Subcutaneous abdominal adipose tissue (tissue), 5 donors: ENCODE measurements around the gene GSG1.
"Not testable (repeated sequence)": the region's sequence is repeated elsewhere in the genome, so short reads cannot be mapped to it uniquely, and the experiment has no call there.

Experiments used
- H3K27ac ChIP-seq: one replicate; pipeline ENCODE4 v1.7.0; 2013; ENCODE audit warnings: low read depth, mild to moderate bottlenecking, inconsistent platforms, low read length, moderate library complexity
- H3K27me3 ChIP-seq, 5 donors: one replicate each; pipeline ENCODE4 v1.7.0; 2013; ENCODE audit warnings: low read length in 5 of 5, inconsistent platforms in 1 of 5; ENCODE audit not compliant: control insufficient read depth in 5 of 5, insufficient read depth in 4 of 5
- H3K36me3 ChIP-seq, 5 donors: one replicate each; pipeline ENCODE4 v1.7.0; 2013; ENCODE audit warnings: low read length in 5 of 5; ENCODE audit not compliant: control insufficient read depth in 5 of 5, insufficient read depth in 5 of 5
- H3K4me1 ChIP-seq, 5 donors: one replicate each; pipeline ENCODE4 v1.7.0; 2013; ENCODE audit warnings: low read length in 5 of 5, mild to moderate bottlenecking in 3 of 5, moderate library complexity in 1 of 5; ENCODE audit not compliant: control insufficient read depth in 5 of 5, insufficient read depth in 5 of 5
- H3K4me3 ChIP-seq, 5 donors: one replicate each; pipeline ENCODE4 v1.7.0; 2013; ENCODE audit warnings: low read length in 5 of 5, low read depth in 1 of 5
- H3K9ac ChIP-seq, 5 donors: one replicate each; pipeline ENCODE4 v1.7.0; 2013; ENCODE audit warnings: low read length in 5 of 5, mild to moderate bottlenecking in 4 of 5, moderate library complexity in 3 of 5
- H3K9me3 ChIP-seq, 5 donors: one replicate each; pipeline ENCODE4 v1.7.0; 2013; ENCODE audit warnings: low read length in 5 of 5; ENCODE audit not compliant: control insufficient read depth in 5 of 5
- donor health status: healthy.
- donor health status: healthy.
- donor health status: healthy.
- donor health status: healthy.
- donor health status: healthy.

The GSG1 gene

GRCh38 chr12:13084898-13085640, 18.4 kb downstream of the GSG1 start:
- no peaks in the 10 kb centered on the region for H3K27me3 ChIP-seq
- H3K36me3 ChIP-seq = peaks cover 4 to 22% (median 11%) of the 10 kb centered on the region in 5 donors
- no peak overlapping the region for H3K4me3 ChIP-seq
- no peak overlapping the region for H3K27ac ChIP-seq
- H3K9me3 ChIP-seq = no peaks in the 10 kb centered on the region
- H3K9ac ChIP-seq = no peak overlapping the region
- H3K4me1 ChIP-seq = no peaks in the 10 kb centered on the region

GRCh38 chr12:13083638-13084037, 19.8 kb downstream of the GSG1 start:
- H3K9me3 ChIP-seq, H3K4me1 ChIP-seq, H3K27ac ChIP-seq, H3K4me3 ChIP-seq, H3K27me3 ChIP-seq, H3K9ac ChIP-seq: not testable (repeated sequence)
- H3K36me3 ChIP-seq = peaks cover 4 to 24% (median 15%) of the 10 kb centered on the region in 5 donors

GRCh38 chr12:13082861-13083260, 20.6 kb downstream of the GSG1 start:
- no peak overlapping the region for H3K27ac ChIP-seq
- peaks cover 4 to 24% (median 15%) of the 10 kb centered on the region in 5 donors for H3K36me3 ChIP-seq

GRCh38 chr12:13080266-13080665, 23.2 kb downstream of the GSG1 start:
- no peaks in the 10 kb centered on the region for H3K9me3 ChIP-seq
- no peaks in the 10 kb centered on the region for H3K27me3 ChIP-seq
- no peaks in the 10 kb centered on the region for H3K4me1 ChIP-seq
- H3K27ac ChIP-seq = no peak overlapping the region
- H3K4me3 ChIP-seq = no peak overlapping the region
- H3K36me3 ChIP-seq = peaks cover 11 to 35% (median 20%) of the 10 kb centered on the region in 5 donors
- H3K9ac ChIP-seq = no peak overlapping the region

More at GRCh38 chr12:13082861-13083260, 20.6 kb downstream of the GSG1 start:
- no peak overlapping the region for H3K4me3 ChIP-seq
- no peaks in the 10 kb centered on the region for H3K9me3 ChIP-seq
- no peaks in the 10 kb centered on the region for H3K4me1 ChIP-seq
- no peak overlapping the region for H3K9ac ChIP-seq
- no peaks in the 10 kb centered on the region for H3K27me3 ChIP-seq

GRCh38 chr12:13079440-13079906, 24.0 kb downstream of the GSG1 start:
- Histone ChIP-seq H3K36me3 (peaks cover 15 to 32% (median 18%) of the 10 kb centered on the region in 5 donors), H3K9me3 (no peaks in the 10 kb centered on the region), H3K27ac (no peak overlapping the region), H3K27me3 (no peaks in the 10 kb centered on the region), H3K4me1 (peaks cover 0 to 4% (median 0%) of the 10 kb centered on the region in 5 donors), H3K4me3 (no peak overlapping the region), H3K9ac (no peak overlapping the region)

GRCh38 chr12:13075786-13076570, 27.5 kb downstream of the GSG1 start:
- H3K27ac ChIP-seq = no peak overlapping the region
- no peaks in the 10 kb centered on the region for H3K27me3 ChIP-seq
- no peaks in the 10 kb centered on the region for H3K9me3 ChIP-seq
- no peak overlapping the region for H3K4me3 ChIP-seq
- peaks cover 0 to 4% (median 0%) of the 10 kb centered on the region in 5 donors for H3K4me1 ChIP-seq
- H3K9ac ChIP-seq = no peak overlapping the region
- peaks cover 6 to 36% (median 25%) of the 10 kb centered on the region in 5 donors for H3K36me3 ChIP-seq

- Histone ChIP-seq H3K4me3 (no peak overlapping the region), H3K9ac (no peak overlapping the region), H3K4me1 (peaks cover 0 to 4% (median 0%) of the 10 kb centered on the region in 5 donors), H3K36me3 (peaks cover 3 to 37% (median 22%) of the 10 kb centered on the region in 5 donors), H3K27me3 (no peaks in the 10 kb centered on the region), H3K9me3 (no peaks in the 10 kb centered on the region), H3K27ac (no peak overlapping the region)
Measured at GRCh38 chr12:13075118-13075480, 28.4 kb downstream of the GSG1 start.

GRCh38 chr12:13074396-13075117, 28.9 kb downstream of the GSG1 start:
- peaks cover 0 to 4% (median 0%) of the 10 kb centered on the region in 5 donors for H3K4me1 ChIP-seq
- no peak overlapping the region for H3K27ac ChIP-seq
- no peak overlapping the region for H3K9ac ChIP-seq
- no peaks in the 10 kb centered on the region for H3K27me3 ChIP-seq
- no peak overlapping the region for H3K4me3 ChIP-seq
- peaks cover 3 to 37% (median 22%) of the 10 kb centered on the region in 5 donors for H3K36me3 ChIP-seq
- H3K9me3 ChIP-seq = no peaks in the 10 kb centered on the region

GRCh38 chr12:13073173-13073572, 30.3 kb downstream of the GSG1 start:
- no peak overlapping the region for H3K4me3 ChIP-seq
- H3K27me3 ChIP-seq = no peaks in the 10 kb centered on the region
- no peak overlapping the region for H3K9ac ChIP-seq
- H3K36me3 ChIP-seq = peaks cover 3 to 51% (median 29%) of the 10 kb centered on the region in 5 donors
- H3K27ac ChIP-seq = no peak overlapping the region
- peaks cover 0 to 4% (median 0%) of the 10 kb centered on the region in 5 donors for H3K4me1 ChIP-seq
- no peaks in the 10 kb centered on the region for H3K9me3 ChIP-seq
